Choroid plexus epithelial cell (primary cell): Measurements from ENCODE around the gene NFKBIE.

ENCODE experiments used
- DNase-seq: peaks from one replicate; pipeline ENCODE4 v3.0.0-alpha.2; 2010; ENCODE audit warnings: low read depth
- H3K4me3 ChIP-seq: 2 replicates; pipeline ENCODE4 v1.5.1; 2011; ENCODE audit warnings: low read depth, mild to moderate bottlenecking, control low read depth, low read length, moderate library complexity
- TF ChIP-seq, protein P1 (sequence below): conservative IDR thresholded peaks from 2 replicates; pipeline ENCODE4 v1.5.1; 2011; ENCODE audit warnings: low read depth, mild to moderate bottlenecking, control low read depth, inconsistent platforms, low read length, moderate library complexity

The NFKBIE gene

DNA sequence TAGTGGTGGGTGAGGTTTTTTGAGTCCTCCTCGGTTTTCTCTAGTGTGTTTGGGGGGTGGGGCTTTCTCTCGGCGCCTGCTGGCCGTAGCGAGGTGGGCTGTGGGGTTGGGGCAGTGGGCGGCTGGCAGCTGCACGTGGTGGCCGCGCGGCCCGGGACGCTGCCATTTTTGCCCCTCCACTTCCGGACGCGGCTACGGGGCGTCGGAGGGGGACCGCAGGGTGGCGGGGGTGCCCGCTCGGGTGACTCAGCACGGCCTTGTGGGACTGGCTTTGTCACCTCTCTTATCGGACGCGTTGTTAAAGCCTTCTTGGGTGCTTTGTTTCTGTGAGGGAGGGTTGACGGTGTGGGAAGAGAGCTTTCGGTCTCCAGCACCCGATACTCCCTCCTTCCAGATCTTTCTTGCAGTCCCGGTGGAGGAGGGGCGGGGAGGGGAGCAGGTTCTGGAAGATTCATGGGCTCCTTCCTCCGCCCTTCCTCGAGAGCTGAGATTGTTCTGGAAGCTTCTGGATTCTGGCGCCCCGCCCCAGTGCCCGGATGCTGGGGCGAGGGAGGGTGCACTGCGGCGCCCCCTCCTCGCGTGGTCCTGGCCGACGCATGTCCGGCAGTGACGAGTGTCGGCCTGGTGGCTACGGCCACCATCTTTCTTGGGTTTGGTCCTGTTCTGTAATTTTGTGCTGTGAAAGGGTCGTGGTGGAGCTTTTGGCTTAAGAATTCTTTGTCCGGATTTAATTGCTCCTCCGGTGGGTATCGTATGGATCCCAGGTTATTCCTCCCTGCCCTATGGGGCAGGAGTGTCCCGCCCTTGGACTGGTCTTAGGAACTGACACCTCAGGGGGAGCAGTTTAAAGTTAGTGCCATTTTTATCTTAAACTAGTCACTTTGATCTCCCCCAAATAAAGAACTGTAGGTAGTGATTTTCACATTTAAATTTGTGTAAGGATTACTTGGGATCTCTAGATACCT lies 17.7 kb downstream of the NFKBIE start:
- DNase-seq: peak; percentile 57
- H3K4me3 ChIP-seq: peak overlapping the region; percentile 76
- TF ChIP-seq, protein P1, sequence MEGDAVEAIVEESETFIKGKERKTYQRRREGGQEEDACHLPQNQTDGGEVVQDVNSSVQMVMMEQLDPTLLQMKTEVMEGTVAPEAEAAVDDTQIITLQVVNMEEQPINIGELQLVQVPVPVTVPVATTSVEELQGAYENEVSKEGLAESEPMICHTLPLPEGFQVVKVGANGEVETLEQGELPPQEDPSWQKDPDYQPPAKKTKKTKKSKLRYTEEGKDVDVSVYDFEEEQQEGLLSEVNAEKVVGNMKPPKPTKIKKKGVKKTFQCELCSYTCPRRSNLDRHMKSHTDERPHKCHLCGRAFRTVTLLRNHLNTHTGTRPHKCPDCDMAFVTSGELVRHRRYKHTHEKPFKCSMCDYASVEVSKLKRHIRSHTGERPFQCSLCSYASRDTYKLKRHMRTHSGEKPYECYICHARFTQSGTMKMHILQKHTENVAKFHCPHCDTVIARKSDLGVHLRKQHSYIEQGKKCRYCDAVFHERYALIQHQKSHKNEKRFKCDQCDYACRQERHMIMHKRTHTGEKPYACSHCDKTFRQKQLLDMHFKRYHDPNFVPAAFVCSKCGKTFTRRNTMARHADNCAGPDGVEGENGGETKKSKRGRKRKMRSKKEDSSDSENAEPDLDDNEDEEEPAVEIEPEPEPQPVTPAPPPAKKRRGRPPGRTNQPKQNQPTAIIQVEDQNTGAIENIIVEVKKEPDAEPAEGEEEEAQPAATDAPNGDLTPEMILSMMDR: no peak

DNA sequence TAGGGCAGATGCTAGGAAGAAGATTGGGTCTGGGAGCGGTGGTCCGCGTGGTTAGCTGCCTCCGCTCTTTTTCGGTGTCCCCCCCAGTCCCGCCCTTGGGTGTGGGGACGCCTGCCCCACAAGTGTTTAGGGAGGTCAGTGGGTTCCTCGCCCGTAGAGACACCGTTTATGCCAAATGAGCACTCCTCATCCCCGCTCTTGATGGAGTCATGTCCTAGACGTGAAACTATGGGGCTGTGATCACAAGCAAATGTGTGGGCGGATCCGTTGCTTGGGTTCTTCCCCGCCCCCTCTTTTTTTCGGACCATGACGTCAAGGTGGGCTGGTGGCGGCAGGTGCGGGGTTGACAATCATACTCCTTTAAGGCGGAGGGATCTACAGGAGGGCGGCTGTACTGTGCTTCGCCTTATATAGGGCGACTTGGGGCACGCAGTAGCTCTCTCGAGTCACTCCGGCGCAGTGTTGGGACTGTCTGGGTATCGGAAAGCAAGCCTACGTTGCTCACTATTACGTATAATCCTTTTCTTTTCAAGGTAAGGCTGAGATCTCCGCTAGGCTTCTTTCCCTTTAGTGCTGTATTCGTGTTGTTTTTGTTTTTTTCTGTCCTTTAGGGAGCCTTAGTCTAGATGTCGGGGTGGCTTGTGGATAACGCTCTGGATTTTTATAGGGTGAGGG lies 18.6 kb downstream of the NFKBIE start, which contains the start of gene HSP90AB1:
HSP90AB1 (plus strand) TSS at position 439 of the 675 bp plus-strand sequence. CDS start 1,529 bp downstream, outside the sequence.
- DNase-seq: peak; percentile 99
- TF ChIP-seq, protein P1: no peak
- H3K4me3 ChIP-seq: peak within 1 kb of the TSS; percentile 76

DNA sequence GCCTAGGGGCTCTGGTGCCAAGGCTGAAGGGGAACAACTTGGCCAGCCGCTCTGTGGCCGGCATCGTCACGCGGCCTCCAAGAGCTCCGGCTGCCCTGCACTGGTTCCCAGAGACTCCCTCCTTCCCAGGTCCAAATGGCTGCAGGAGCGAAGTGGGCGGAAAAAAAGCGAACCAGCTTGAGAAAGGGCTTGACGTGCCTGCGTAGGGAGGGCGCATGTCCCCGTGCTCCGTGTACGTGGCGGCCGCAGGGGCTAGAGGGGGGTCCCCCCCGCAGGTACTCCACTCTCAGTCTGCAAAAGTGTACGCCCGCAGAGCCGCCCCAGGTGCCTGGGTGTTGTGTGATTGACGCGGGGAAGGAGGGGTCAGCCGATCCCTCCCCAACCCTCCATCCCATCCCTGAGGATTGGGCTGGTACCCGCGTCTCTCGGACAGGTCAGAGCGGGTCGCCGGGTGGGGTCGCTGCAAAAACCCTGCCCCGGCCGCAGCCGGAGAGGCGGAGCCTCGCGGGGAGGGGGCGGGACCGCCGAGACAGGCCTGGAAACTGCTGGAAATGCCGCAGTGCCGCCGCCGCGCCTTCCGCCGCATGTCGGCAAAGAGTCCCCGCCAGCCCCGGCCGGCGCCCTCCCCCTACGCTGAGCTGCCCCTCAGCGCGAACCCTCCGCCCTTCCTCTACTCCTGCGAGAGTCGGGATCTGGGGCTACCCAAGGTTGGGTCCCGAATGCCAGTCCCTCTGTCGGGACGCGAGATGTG lies 19.3 kb downstream of the NFKBIE start:
- peak; percentile 83 for DNase-seq
- TF ChIP-seq, protein P1: peak; percentile 24
- H3K4me3 ChIP-seq: peak overlapping the region; percentile 76

DNA sequence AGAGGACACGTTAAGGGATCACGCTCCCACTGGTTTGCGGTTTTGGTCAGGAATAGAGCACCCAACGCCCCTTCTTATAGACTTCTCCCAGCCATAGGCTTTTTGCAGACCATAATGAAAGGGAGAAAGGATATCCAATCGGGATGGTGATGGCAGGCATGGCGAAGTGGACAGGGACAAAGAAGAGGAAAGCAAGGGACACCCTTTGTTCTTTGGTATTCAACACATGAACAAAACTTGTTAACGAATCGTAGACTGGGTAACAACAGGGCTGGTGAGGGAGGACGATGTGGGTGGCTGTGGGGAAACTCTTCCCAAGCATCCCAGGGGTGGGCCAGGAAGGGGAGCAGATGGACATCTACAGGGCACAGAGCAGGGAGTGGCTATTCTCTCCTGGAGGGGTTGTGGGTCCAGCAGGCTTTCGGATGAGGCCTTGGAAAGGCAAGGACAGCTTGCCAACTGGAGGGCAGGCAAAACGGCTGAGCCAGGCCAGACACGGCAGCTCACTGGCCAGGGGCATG lies 19.9 kb downstream of the NFKBIE start:
- DNase-seq: no peak
- TF ChIP-seq, protein P1: no peak
- H3K4me3 ChIP-seq: peak overlapping the region; percentile 76

DNA sequence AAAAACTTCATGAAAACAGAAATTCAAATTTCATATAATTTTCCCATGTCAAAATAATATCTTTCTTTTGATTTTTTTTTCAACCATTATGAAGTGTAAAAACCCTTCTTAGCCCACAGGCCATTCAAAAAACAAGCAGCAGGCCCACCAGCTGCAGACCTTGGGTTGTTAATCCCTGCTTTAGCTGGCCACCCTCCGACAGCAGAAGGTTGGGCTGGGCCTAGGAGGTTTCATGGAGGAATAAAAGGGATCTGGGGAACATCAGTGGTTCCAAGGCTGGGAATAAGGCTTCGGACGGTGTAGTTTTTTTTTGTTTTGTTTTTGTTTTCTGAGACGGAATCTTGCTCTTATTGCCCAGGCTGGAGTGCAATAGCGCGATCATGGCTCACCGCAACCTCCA lies 22.0 kb downstream of the NFKBIE start:
- no peak overlapping the region for H3K4me3 ChIP-seq
- TF ChIP-seq, protein P1: no peak
- DNase-seq: no peak

DNA sequence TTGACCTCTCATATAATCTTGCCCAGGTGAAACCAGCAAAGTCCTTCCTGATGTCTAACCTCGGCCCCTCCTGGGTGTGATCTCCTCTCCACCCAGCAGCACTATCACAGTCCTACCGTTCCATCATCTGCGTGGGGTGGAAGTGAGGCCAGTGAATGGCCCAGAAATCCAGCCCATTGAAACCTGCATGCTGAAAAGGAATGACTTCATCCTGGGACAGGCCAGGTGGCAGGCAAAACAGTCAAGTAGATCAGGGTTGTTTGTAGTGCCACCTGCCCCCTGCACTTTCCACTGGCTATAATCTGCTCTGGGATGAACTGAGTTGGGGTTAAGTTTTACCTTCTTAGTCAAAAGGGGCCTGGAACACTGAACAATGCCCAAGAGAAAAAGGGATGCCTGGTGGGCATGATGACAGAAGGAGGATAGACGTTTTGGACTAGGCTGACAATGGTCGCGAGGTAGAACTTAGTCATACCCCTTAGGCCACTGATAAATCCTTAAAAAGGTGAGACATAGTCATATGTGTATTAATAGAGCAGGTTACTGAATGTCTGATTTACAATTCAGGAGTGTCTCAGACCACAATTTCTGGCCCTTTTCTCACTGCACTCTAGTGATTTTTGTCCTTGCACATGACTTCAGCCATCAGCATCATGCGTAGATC lies 26.5 kb downstream of the NFKBIE start:
- TF ChIP-seq, protein P1: no peak
- DNase-seq: no peak
- H3K4me3 ChIP-seq: no peak overlapping the region
